AG09309 (cell line): ENCODE data around the gene AARS1.
"Not testable (repeated sequence)": the region's sequence is repeated elsewhere in the genome, so short reads cannot be mapped to it uniquely, and the experiment has no call there.

Source experiments
- DNase-seq: peaks from one replicate; pipeline ENCODE4 v3.0.0-alpha.2; 2010; ENCODE audit warnings: low read depth
- H3K4me3 ChIP-seq: 2 replicates; pipeline ENCODE4 v1.5.1; 2011; ENCODE audit warnings: mild to moderate bottlenecking, low read depth, low read length, moderate library complexity; ENCODE audit not compliant: control insufficient read depth
- CTCF ChIP-seq: IDR thresholded peaks from 2 replicates; pipeline ENCODE4 v1.5.1; 2011; ENCODE audit warnings: mild to moderate bottlenecking, low read depth, low read length, inconsistent platforms; ENCODE audit not compliant: insufficient read depth, control insufficient read depth; ENCODE audit errors: missing control alignments

The AARS1 gene

DNA sequence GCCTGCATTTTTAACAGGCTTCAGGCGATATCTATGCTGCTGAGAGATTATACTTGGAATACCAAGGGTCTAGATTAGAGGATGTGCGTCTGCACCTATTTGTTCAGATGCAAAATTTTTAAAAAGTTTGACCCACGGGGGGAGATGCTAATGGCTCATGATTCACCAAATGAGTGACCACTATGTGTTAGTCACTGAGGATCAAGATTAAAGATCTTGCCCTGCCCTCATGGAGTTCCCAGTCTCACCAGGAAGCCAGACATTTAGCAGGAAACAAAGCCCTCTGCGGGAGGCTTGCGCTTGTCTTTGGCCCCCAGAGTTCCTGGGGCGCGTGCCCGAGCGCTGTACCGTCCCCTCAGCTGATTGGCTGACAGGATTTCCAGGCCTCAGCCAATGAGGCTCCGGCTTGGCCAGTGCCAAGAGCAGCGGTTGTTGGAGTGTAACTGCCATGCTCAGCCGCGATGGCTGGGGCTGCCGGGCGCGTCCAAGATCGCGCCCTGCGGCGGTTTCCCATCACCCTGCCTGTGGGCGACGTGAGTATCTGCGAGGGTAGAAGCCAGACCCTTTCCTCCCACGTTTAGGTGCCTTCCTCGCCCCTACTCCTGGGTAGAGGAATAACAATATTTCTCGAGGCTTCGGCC is 5.2 kb upstream of the AARS1 start:
- DNase-seq: no peak
- TF ChIP-seq CTCF: no peak
- H3K4me3 ChIP-seq: no peak overlapping the region

DNA sequence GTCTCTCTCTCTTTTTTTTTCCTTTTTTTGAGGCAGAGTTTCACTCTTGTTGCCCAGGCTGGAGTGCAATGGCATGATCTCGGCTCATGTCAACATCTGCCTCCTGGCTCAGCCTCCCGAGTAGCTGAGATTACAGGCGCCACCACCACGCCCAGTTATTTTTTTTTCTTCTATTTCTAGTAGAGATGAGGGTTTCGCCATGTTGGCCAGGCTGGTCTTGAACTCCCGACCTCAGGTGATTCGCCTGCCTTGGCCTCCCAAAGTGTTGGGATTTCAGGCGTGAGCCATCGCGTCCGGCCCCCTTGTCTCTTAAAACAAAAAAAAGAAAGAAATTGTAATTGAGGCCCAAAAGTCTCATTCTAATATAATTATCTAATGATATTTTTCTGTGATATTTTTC is 2.8 kb upstream of the AARS1 start:
- DNase-seq, H3K4me3 ChIP-seq: not testable (repeated sequence)

GRCh38 chr16:70290949-70291519 is 1.7 kb upstream of the AARS1 start:
- no peak overlapping the region for H3K4me3 ChIP-seq
- TF ChIP-seq CTCF: no peak
- DNase-seq: no peak

DNA sequence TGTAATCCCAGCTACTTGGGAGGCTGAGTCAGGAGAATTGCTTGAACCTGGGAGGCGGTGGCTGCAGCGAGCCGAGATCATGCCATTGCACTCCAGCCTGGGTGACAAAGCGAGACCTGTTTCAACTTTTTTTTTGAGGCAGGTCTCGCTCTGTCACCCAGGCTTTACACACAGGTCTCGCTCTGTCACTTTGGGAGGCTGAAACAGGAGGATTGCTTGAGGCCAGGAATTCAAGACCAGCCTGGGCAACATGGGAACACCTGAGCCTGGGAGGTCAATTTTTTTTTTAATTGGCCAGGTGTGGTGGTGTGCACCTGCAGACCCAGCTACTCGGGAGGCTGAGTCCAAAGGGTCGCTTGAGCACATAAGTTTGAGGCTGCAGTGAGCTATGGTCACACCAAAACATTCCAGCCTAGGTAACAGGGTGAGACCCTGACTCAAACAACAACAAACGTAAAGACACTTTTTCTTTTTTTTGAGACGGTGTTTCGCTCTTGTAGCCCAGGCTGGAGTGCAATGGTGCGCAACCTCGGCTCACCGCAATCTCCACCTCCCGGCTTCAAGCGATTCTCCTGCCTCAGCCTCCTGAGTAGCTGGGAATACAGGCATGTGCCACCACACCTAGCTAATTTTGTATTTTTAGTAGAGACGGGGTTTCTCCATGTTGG is 1.9 kb downstream of the AARS1 start:
- DNase-seq: not testable (repeated sequence)
- H3K4me3 ChIP-seq: peak overlapping the region; percentile 83

DNA sequence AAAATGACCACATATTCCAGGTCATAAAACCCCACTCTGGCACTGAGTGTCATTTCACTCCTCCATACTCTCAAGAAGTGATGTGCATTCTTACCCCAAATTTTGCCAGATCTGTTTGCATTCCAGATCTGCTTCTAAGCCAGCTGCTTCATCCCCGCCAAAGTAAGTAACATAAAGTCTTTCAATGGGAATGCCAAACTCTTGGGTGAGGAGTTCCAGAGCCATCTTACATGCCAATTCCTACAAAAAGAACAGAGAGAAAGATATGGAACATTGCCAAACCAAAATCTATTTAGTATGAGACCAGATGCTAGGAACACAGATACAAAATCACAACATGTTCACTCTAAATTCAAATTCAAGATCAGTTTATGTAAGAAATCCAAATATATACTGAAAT is 12.9 kb downstream of the AARS1 start:
- DNase-seq: no peak
- no peak for TF ChIP-seq CTCF
- no peak overlapping the region for H3K4me3 ChIP-seq

DNA sequence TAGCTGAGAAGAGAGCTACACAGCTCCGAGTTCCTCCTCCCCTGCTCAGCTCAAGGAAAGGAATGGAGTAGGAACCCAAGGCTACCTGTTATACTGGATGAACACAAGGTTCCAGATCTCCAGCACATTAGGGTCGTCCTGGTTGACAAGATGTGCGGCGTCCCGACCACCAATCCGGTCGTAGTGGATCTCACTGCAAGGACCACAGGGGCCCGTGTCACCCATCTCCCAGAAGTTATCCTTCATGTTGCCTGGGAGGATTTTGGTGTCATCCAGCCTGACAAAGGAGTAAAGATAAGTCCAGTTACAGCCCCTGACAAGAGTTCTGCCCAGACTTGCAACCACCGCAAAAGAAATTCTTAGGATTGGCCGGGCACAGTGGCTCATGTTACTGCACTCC is 17.6 kb downstream of the AARS1 start:
- TF ChIP-seq CTCF: no peak
- no peak overlapping the region for H3K4me3 ChIP-seq
- no peak for DNase-seq

DNA sequence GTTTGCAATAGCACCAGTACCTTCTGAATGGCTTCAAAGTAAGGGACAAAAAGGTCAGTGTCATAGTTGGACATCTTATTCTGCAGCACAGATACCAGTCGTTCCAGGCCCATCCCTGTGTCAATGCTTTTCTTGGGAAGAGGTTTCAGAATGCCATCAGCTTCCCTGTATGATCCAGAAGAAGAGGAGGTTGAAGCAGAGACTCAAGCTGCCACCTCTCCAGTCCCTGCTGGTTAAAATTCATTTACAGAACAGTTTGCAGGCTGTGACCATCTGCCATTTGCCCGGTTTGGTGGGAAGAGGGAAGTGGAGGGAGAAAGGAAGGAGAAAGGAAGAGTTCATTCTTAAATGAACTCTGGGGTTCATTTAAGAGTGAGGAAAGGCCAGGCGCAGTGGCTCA is 19.1 kb downstream of the AARS1 start:
- no peak overlapping the region for H3K4me3 ChIP-seq
- DNase-seq: no peak
- TF ChIP-seq CTCF: no peak
